Smooth muscle cell (in vitro differentiated cells): ENCODE measurements around the gene HOOK1. TPM values are rescaled to one million over a fixed set of nuclear protein-coding genes. Genes with fewer than 3 reads are reported as not detected.
A peak's percentile ranks its signal among the peaks of the same experiment; 100 is the strongest.

Experiments used
- DNase-seq: peaks from one replicate; lab custom pipeline; 2025; ENCODE audit not compliant: unreplicated experiment; lab: John Stamatoyannopoulos, UW
- H2AFZ ChIP-seq: fragments of 200-600 bp; sonication (generic); 2 replicates; pipeline ENCODE4 v1.6.0; 2016; ENCODE audit warnings: antibody characterized with exemption, low read depth, mild to moderate bottlenecking
- H3F3A ChIP-seq: fragments of 200-600 bp; sonication (generic); 2 replicates; pipeline ENCODE4 v1.6.0; 2017; ENCODE audit warnings: antibody characterized with exemption, low read depth
- H3K27ac ChIP-seq: fragments of 200-600 bp; sonication (generic); 2 replicates; pipeline ENCODE4 v1.5.1; 2016; ENCODE audit warnings: low read depth, mild to moderate bottlenecking
- H3K27me3 ChIP-seq: fragments of 200-600 bp; sonication (generic); 2 replicates; pipeline ENCODE4 v1.6.1; 2016; ENCODE audit warnings: low read depth, mild to moderate bottlenecking
- H3K36me3 ChIP-seq: fragments of 200-600 bp; sonication (generic); 2 replicates; pipeline ENCODE4 v1.5.1; 2016; ENCODE audit warnings: low read depth
- H3K4me1 ChIP-seq: fragments of 200-600 bp; sonication (generic); 2 replicates; pipeline ENCODE4 v1.5.1; 2016; ENCODE audit warnings: low read depth
- H3K4me2 ChIP-seq: fragments of 200-600 bp; sonication (generic); 2 replicates; pipeline ENCODE4 v1.6.0; 2016; ENCODE audit warnings: mild to moderate bottlenecking
- H3K4me3 ChIP-seq: fragments of 200-600 bp; sonication (generic); 2 replicates; pipeline ENCODE4 v1.5.1; 2016; ENCODE audit warnings: mild to moderate bottlenecking
- H3K79me2 ChIP-seq: fragments of 200-600 bp; sonication (generic); 2 replicates; pipeline ENCODE4 v1.6.0; 2016; ENCODE audit warnings: low read depth, mild to moderate bottlenecking
- H3K9ac ChIP-seq: fragments of 200-600 bp; sonication (generic); 2 replicates; pipeline ENCODE4 v1.6.0; 2016; ENCODE audit warnings: low read depth
- H3K9me3 ChIP-seq: fragments of 200-600 bp; sonication (generic); replicated peaks from 2 replicates; pipeline ENCODE4 v1.5.1; 2016; ENCODE audit warnings: low read depth
- H4K20me1 ChIP-seq: fragments of 200-600 bp; sonication (generic); 2 replicates; pipeline ENCODE4 v1.6.0; 2016; ENCODE audit warnings: low read depth
- WGBS: methylation state at CpG from one replicate; pipeline ENCODE4 v1.1.7; 2016; ENCODE audit warnings: low lambda C conversion rate; 5-methylcytosine and 5-hydroxymethylcytosine counted together
- polyA plus RNA-seq: library from polyadenylated mRNA; unstranded; fragments of >200 nt; fragmentation: Nextera tagmentation; extraction: Ambion mirVana; gene quantifications from 2 replicates; pipeline ENCODE4 v1.2.1, GENCODE V29; 2016
- total RNA-seq: library from RNA; depleted of rRNA; stranded (reverse); fragments of >200 nt; gene quantifications from 2 replicates; pipeline ENCODE4 v1.2.3, GENCODE V29; 2014
- TF ChIP-seq, protein P1 (sequence below): fragments of 200-600 bp; sonication (generic); IDR thresholded peaks from 2 replicates; pipeline ENCODE4 v1.5.1; 2017; ENCODE audit warnings: borderline replicate concordance, mild to moderate bottlenecking, antibody characterized with exemption; ENCODE audit not compliant: insufficient read depth, poor library complexity, severe bottlenecking

The HOOK1 gene
- total and polyA plus RNA-seq, 2 experiments from 2014 or later, result 0.80 to 5.2 TPM

DNA sequence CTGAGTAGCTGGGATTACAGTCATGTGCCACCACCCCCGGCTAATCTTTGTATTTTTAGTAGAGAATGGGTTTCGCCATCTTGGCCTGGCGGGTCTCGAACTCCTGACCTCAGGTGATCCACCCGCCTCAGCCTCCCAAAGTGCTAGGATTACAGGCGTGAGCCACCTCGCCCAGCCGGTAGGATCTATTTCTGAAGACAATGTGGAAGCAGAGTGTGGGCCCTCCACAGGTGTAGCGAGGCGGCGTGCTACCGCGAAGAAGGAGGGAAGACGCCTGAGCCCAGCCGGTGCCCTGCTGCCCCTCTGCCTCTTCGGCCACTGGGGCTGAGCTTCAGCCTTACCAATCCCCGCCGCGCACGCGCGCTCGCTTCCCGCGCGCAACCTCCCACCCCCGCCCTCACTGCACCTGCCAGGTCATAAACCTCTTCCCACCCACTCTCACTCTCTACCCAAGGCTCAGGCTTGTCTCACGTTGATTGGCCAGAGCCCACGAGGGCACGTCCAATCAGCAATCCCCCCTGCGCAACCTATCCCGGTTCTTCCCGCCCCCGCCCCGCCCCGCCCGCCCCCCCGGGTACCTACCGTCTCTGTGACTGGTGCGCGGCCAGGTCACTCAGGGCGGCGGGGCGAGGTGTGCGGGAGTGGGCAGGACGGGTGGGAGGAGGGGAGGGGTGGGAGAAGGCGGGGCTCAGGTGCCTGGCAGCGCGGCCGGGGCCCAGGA lies 409 bp upstream of the HOOK1 start:
- WGBS, result 30% methylated on average over 16 of the region's 50 CpGs

DNA sequence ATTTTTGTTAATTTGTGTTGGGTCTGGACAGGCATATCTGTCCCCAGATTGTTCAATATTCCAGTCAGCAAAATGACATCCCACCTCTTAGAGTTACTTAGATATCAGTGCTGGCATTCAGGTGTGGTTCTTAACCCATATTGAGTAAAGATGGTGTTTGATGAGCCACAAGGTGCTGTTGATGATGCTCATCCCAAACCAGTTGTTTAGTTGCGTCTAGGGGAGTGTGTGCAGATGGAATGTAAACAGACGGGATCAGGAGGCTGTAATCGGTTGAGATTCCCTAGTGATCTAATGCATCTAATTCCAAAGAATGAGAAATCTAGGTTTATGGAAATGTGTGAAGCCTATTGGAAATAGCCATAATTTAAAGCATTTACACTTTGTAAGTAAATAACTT lies 1.1 kb downstream of the HOOK1 start:
- no peaks in the 10 kb centered on the region for H3K79me2 ChIP-seq
- WGBS, result 20% methylated on average over 3 of the region's 3 CpGs
- no peaks in the 10 kb centered on the region for H4K20me1 ChIP-seq

More for the DNA sequence above, 409 bp upstream of the HOOK1 start:
- Histone ChIP-seq H3K4me3 (peak overlapping the region; percentile 55), H4K20me1 (no peaks in the 10 kb centered on the region), H3K4me1 (no peaks in the 10 kb centered on the region), H3K27ac (no peak overlapping the region), H3K9me3 (no peaks in the 10 kb centered on the region), H3K27me3 (peaks cover 62% of the 10 kb centered on the region), H2AFZ (no peak overlapping the region), H3K9ac (no peak overlapping the region), H3F3A (no peaks in the 10 kb centered on the region), H3K79me2 (no peaks in the 10 kb centered on the region), H3K36me3 (no peaks in the 10 kb centered on the region), H3K4me2 (peak overlapping the region; percentile 82)
- TF ChIP-seq, protein P1, sequence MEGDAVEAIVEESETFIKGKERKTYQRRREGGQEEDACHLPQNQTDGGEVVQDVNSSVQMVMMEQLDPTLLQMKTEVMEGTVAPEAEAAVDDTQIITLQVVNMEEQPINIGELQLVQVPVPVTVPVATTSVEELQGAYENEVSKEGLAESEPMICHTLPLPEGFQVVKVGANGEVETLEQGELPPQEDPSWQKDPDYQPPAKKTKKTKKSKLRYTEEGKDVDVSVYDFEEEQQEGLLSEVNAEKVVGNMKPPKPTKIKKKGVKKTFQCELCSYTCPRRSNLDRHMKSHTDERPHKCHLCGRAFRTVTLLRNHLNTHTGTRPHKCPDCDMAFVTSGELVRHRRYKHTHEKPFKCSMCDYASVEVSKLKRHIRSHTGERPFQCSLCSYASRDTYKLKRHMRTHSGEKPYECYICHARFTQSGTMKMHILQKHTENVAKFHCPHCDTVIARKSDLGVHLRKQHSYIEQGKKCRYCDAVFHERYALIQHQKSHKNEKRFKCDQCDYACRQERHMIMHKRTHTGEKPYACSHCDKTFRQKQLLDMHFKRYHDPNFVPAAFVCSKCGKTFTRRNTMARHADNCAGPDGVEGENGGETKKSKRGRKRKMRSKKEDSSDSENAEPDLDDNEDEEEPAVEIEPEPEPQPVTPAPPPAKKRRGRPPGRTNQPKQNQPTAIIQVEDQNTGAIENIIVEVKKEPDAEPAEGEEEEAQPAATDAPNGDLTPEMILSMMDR, result no peak
- DNase-seq, result no peak

GRCh38 chr1:59816318-59816878 lies 1.6 kb downstream of the HOOK1 start:
- Histone ChIP-seq H3K4me2 (peak overlapping the region; percentile 82), H3K36me3 (no peaks in the 10 kb centered on the region), H2AFZ (no peak overlapping the region), H3K9me3 (no peaks in the 10 kb centered on the region), H3K4me1 (no peaks in the 10 kb centered on the region), H3K27me3 (peaks cover 61% of the 10 kb centered on the region), H3K9ac (no peak overlapping the region), H3K27ac (no peak overlapping the region), H4K20me1 (no peaks in the 10 kb centered on the region), H3K79me2 (no peaks in the 10 kb centered on the region), H3K4me3 (peak overlapping the region; percentile 55), H3F3A (no peaks in the 10 kb centered on the region)
- DNase-seq, result no peak
- 49% methylated on average over 5 of the region's 5 CpGs for WGBS
- TF ChIP-seq, protein P1, result no peak

More for the DNA sequence above, 1.1 kb downstream of the HOOK1 start:
- Histone ChIP-seq H3K9me3 (no peaks in the 10 kb centered on the region), H3K27me3 (peaks cover 61% of the 10 kb centered on the region), H3K27ac (no peak overlapping the region), H3F3A (no peaks in the 10 kb centered on the region), H3K4me3 (peak overlapping the region; percentile 55), H3K4me2 (peak overlapping the region; percentile 82), H3K36me3 (no peaks in the 10 kb centered on the region), H3K9ac (no peak overlapping the region), H2AFZ (no peak overlapping the region), H3K4me1 (no peaks in the 10 kb centered on the region)
- no peak for DNase-seq
- TF ChIP-seq, protein P1, result no peak
